H1 (cell line): Measurements from ENCODE around the gene RAD52. TPM values are rescaled to one million over a fixed set of nuclear protein-coding genes. Genes with fewer than 3 reads are reported as not detected.

Experiments
- CTCF ChIA-PET: fragments of 300-600 bp; sonication (Branson Sonifier 250); formaldehyde crosslinking; loops from one replicate; lab custom pipeline; 2021; ENCODE audit not compliant: partially characterized antibody; lab: Charles Lee
- POLR2A ChIA-PET: fragments of 300-600 bp; sonication (Branson Sonifier 250); formaldehyde crosslinking; loops from one replicate; lab custom pipeline; 2021; ENCODE audit warnings: inconsistent platforms; ENCODE audit not compliant: partially characterized antibody; lab: Charles Lee
- DNase-seq, 2 experiments: peaks; one replicate each; pipeline versions ENCODE4 v3.0.0 to v3.0.0-alpha.2; 2010 to 2022; ENCODE audit warnings: low spot score in 2 of 2, low read depth in 1 of 2, mixed read lengths in 1 of 2
- FAIRE-seq: peaks from 2 replicates; lab custom pipeline; 2011; peaks lifted over from hg19 to GRCh38; lab: Jason Lieb, UNC
- H2AFZ ChIP-seq: 2 replicates; pipeline ENCODE4 v1.8.1; 2012; ENCODE audit warnings: low read length, inconsistent platforms
- H2AK5ac ChIP-seq: 2 replicates; pipeline ENCODE4 v1.6.1; 2013; ENCODE audit warnings: low read depth, low read length
- H2BK120ac ChIP-seq: replicated peaks from 2 replicates; pipeline ENCODE3; 2013; ENCODE audit warnings: low read depth, low read length, inconsistent platforms
- H2BK12ac ChIP-seq: 2 replicates; pipeline ENCODE4 v1.6.1; 2013; ENCODE audit warnings: low read depth, low read length
- H2BK15ac ChIP-seq: 2 replicates; pipeline ENCODE4 v1.6.1; 2013; ENCODE audit warnings: low read length
- H2BK20ac ChIP-seq: 2 replicates; pipeline ENCODE4 v1.6.1; 2013; ENCODE audit warnings: low read length
- H2BK5ac ChIP-seq: 2 replicates; pipeline ENCODE4 v1.6.1; 2013; ENCODE audit warnings: low read depth, low read length
- H3K14ac ChIP-seq: 2 replicates; pipeline ENCODE4 v1.6.1; 2013; ENCODE audit warnings: inconsistent platforms; ENCODE audit not compliant: insufficient read length
- H3K18ac ChIP-seq: 2 replicates; pipeline ENCODE4 v1.6.1; 2013; ENCODE audit warnings: low read length; ENCODE audit errors: extremely low read depth
- H3K23ac ChIP-seq: 2 replicates; pipeline ENCODE4 v1.6.1; 2013; ENCODE audit warnings: inconsistent platforms; ENCODE audit not compliant: insufficient read length
- H3K23me2 ChIP-seq: 2 replicates; pipeline ENCODE4 v1.6.1; 2013; ENCODE audit warnings: low read depth, low read length
- H3K27ac ChIP-seq: 2 replicates; pipeline ENCODE4 v1.6.1; 2011; ENCODE audit warnings: low read depth, low read length, inconsistent platforms
- H3K27me3 ChIP-seq, 4 experiments: replicated peaks in 1 of 4; 1 replicate in 1 of 4; 2 replicates in 3 of 4; pipeline versions ENCODE4 v1.6.1 to v1.8.1; 2011 to 2013; ENCODE audit warnings: low read length in 3 of 4, mild to moderate bottlenecking in 3 of 4, inconsistent platforms in 2 of 4, mixed read lengths in 2 of 4, moderate library complexity in 1 of 4; ENCODE audit not compliant: control insufficient read depth in 3 of 4, insufficient read depth in 3 of 4; ENCODE audit errors: extremely low read depth in 1 of 4
- H3K36me3 ChIP-seq, 4 experiments: 2 replicates each; pipeline versions ENCODE4 v1.6.1 to v1.8.1; 2011 to 2013; ENCODE audit warnings: mild to moderate bottlenecking in 4 of 4, low read length in 3 of 4, moderate library complexity in 2 of 4, control low read depth in 1 of 4, inconsistent platforms in 1 of 4; ENCODE audit not compliant: insufficient read depth in 4 of 4, control insufficient read depth in 2 of 4
- H3K4ac ChIP-seq: replicated peaks from 2 replicates; pipeline ENCODE3; 2013; ENCODE audit warnings: low read length, low read depth, mixed read lengths, inconsistent platforms; ENCODE audit not compliant: insufficient read length
- H3K4me1 ChIP-seq, 4 experiments: replicated peaks in 1 of 4; 1 replicate in 1 of 4; 2 replicates in 3 of 4; pipeline versions ENCODE4 v1.6.1 to v1.8.1; 2011 to 2013; ENCODE audit warnings: low read length in 3 of 4, inconsistent platforms in 2 of 4, mixed read lengths in 1 of 4; ENCODE audit not compliant: insufficient read depth in 4 of 4, control insufficient read depth in 3 of 4
- H3K4me2 ChIP-seq, 2 experiments: 2 replicates each; pipeline versions ENCODE4 v1.6.1 to v1.8.1; 2011 to 2013; ENCODE audit warnings: low read depth in 2 of 2, low read length in 2 of 2, control low read depth in 1 of 2, inconsistent platforms in 1 of 2, mild to moderate bottlenecking in 1 of 2; ENCODE audit not compliant: insufficient read depth in 1 of 2
- H3K4me3 ChIP-seq, 4 experiments: fragments of 200-600, 300-600 bp in 1 of 4; sonication (generic), shearing (Covaris generic), sonication (Bioruptor Twin) in 1 of 4; 2 replicates each; pipeline versions ENCODE4 v1.5.1 to v1.8.1; 2011 to 2016; ENCODE audit warnings: low read length in 4 of 4, low read depth in 3 of 4, control low read depth in 2 of 4, inconsistent platforms in 2 of 4, mild to moderate bottlenecking in 2 of 4, mixed read lengths in 1 of 4, moderate library complexity in 1 of 4; ENCODE audit not compliant: insufficient read depth in 2 of 4; ENCODE audit errors: extremely low read depth in 1 of 4
- H3K56ac ChIP-seq: replicated peaks from 2 replicates; pipeline ENCODE3; 2013; ENCODE audit warnings: low read depth, mild to moderate bottlenecking, mixed read lengths, low read length, inconsistent platforms; ENCODE audit not compliant: insufficient read length
- H3K79me1 ChIP-seq: 2 replicates; pipeline ENCODE4 v1.6.1; 2013; ENCODE audit warnings: low read depth, low read length, control low read depth
- H3K79me2 ChIP-seq, 2 experiments: 2 replicates each; pipeline versions ENCODE4 v1.6.1 to v1.8.1; 2012 to 2013; ENCODE audit warnings: low read length in 2 of 2, mild to moderate bottlenecking in 2 of 2, inconsistent platforms in 1 of 2; ENCODE audit not compliant: insufficient read depth in 2 of 2, control insufficient read depth in 1 of 2
- H3K9ac ChIP-seq, 4 experiments: replicated peaks in 1 of 4; 1 replicate in 1 of 4; 2 replicates in 3 of 4; pipeline versions ENCODE4 v1.6.1 to v1.8.1; 2011 to 2013; ENCODE audit warnings: low read depth in 3 of 4, low read length in 3 of 4, control low read depth in 2 of 4, mild to moderate bottlenecking in 2 of 4, moderate library complexity in 2 of 4, inconsistent platforms in 1 of 4; ENCODE audit errors: extremely low read depth in 1 of 4
- H3K9me3 ChIP-seq, 2 experiments: 2 replicates each; pipeline versions ENCODE4 v1.6.1 to v1.8.1; 2012 to 2013; ENCODE audit warnings: mild to moderate bottlenecking in 2 of 2, moderate library complexity in 2 of 2, control low read depth in 1 of 2, inconsistent platforms in 1 of 2, low read depth in 1 of 2, low read length in 1 of 2, mixed read lengths in 1 of 2; ENCODE audit not compliant: insufficient read depth in 2 of 2
- H4K20me1 ChIP-seq, 2 experiments: replicated peaks in 1 of 2; 2 replicates each; pipeline versions ENCODE3 to v1.8.1; 2011 to 2013; ENCODE audit warnings: inconsistent platforms in 2 of 2, low read length in 2 of 2, mild to moderate bottlenecking in 1 of 2; ENCODE audit not compliant: insufficient read depth in 2 of 2, control insufficient read depth in 1 of 2
- H4K5ac ChIP-seq: 2 replicates; pipeline ENCODE4 v1.6.1; 2013; ENCODE audit warnings: low read length, low read depth, mixed read lengths, inconsistent platforms; ENCODE audit not compliant: insufficient read length
- H4K8ac ChIP-seq: 2 replicates; pipeline ENCODE4 v1.8.0; 2013; ENCODE audit warnings: mild to moderate bottlenecking, moderate library complexity, low read length, inconsistent platforms; ENCODE audit not compliant: insufficient read depth; ENCODE audit errors: extremely low read depth
- H4K91ac ChIP-seq: replicated peaks from 2 replicates; pipeline ENCODE3; 2013; ENCODE audit warnings: low read length, mixed read lengths, inconsistent platforms; ENCODE audit not compliant: insufficient read length
- CHD1 ChIP-seq: IDR thresholded peaks from 2 replicates; pipeline ENCODE4 v1.6.1; 2012; ENCODE audit warnings: low read depth, low read length, improper control_type of control experiment
- FOSL1 ChIP-seq: IDR thresholded peaks from 2 replicates; pipeline ENCODE4 v1.6.1; 2011; ENCODE audit warnings: mild to moderate bottlenecking, low read depth, low read length, moderate library complexity; ENCODE audit not compliant: insufficient read depth
- GTF2F1 ChIP-seq: IDR thresholded peaks from 2 replicates; pipeline ENCODE4 v1.6.1; 2012; ENCODE audit warnings: low read depth, low read length, improper control_type of control experiment, borderline replicate concordance
- NANOG ChIP-seq: IDR thresholded peaks from 2 replicates; pipeline ENCODE4 v1.6.1; 2011; ENCODE audit warnings: low read length, low read depth, mild to moderate bottlenecking, inconsistent platforms; ENCODE audit not compliant: insufficient read depth, poor library complexity, severe bottlenecking
- RXRA ChIP-seq: IDR thresholded peaks from 2 replicates; pipeline ENCODE4 v1.6.1; 2011; ENCODE audit warnings: low read depth, mild to moderate bottlenecking, low read length, moderate library complexity; ENCODE audit not compliant: insufficient read depth
- SP2 ChIP-seq: IDR thresholded peaks from 2 replicates; pipeline ENCODE4 v1.6.1; 2012; ENCODE audit warnings: mild to moderate bottlenecking, low read length, inconsistent platforms
- TAF7 ChIP-seq: optimal IDR thresholded peaks from 2 replicates; pipeline ENCODE3; 2011; ENCODE audit warnings: low read depth, mild to moderate bottlenecking, inconsistent platforms, low read length, moderate library complexity, borderline replicate concordance
- TCF12 ChIP-seq: IDR thresholded peaks from 2 replicates; pipeline ENCODE4 v1.6.1; 2011; ENCODE audit warnings: low read depth, mild to moderate bottlenecking, low read length
- WGBS, 2 experiments: shearing (Covaris generic) in 1 of 2; methylation state at CpG; one replicate each; pipeline versions ENCODE4 v1.1.6 to v1.1.7; 2013 to 2015; ENCODE audit warnings: low lambda C conversion rate in 2 of 2, mixed read lengths in 2 of 2, inconsistent platforms in 1 of 2, low coverage in 1 of 2, missing lambda C conversion rate in 1 of 2; ENCODE audit not compliant: insufficient replicate concordance in 2 of 2, insufficient coverage in 1 of 2, insufficient read length in 1 of 2; ENCODE audit errors: extremely low coverage in 1 of 2, missing lambda C conversion rate in 1 of 2; 5-methylcytosine and 5-hydroxymethylcytosine counted together
- polyA plus RNA-seq, 7 experiments: library from polyadenylated mRNA; depleted of rRNA in 3 of 7; stranded (reverse) in 5 of 7; unstranded in 2 of 7; fragments of >200 nt in 5 of 7; fragments of 200-250 nt in 2 of 7; gene quantifications; 1 replicate in 5 of 7; 2 replicates in 1 of 7; 4 replicates in 1 of 7; pipeline versions ENCODE4 v1.2.1 to v1.2.3, GENCODE V29; 2011 to 2013; ENCODE audit warnings: missing spikeins in 2 of 7, mixed read lengths in 2 of 7
- total RNA-seq: library from RNA; stranded (reverse); fragmentation: NEBNext Ultra II Directional; extraction: Animal tissue kit (Norgen Biotek cat#: 25700); gene quantifications from 2 replicates; pipeline ENCODE4 v1.2.1, GENCODE V29; 2021

RAD52 gene
- total and polyA plus RNA-seq, 2 of the 8 experiments (the other 6 are each of a cell fraction or from before 2014, with no cell fraction given) = 12.5 to 14.3 TPM

- Histone ChIP-seq H2BK20ac (no peak overlapping the region), H2AFZ (no peak overlapping the region), H3K23me2 (no peaks in the 10 kb centered on the region), H3K14ac (no peak overlapping the region), H2BK5ac (no peak overlapping the region), H3K4me1 (no peaks in the 10 kb centered on the region), H4K8ac (no peak overlapping the region), H3K4ac (no peak overlapping the region), H3K27ac (no peak overlapping the region), H2BK12ac (no peak overlapping the region), H3K4me3 (no peak overlapping the region), H3K36me3 (peaks cover 10 to 46% (median 20%) of the 10 kb centered on the region in 4 experiments), H3K56ac (no peak overlapping the region), H3K18ac (no peak overlapping the region), H2AK5ac (no peak overlapping the region), H3K27me3 (no peaks in the 10 kb centered on the region), H3K4me2 (no peak overlapping the region), H3K9me3 (no peaks in the 10 kb centered on the region), H3K79me2 (no peaks in the 10 kb centered on the region), H3K9ac (no peak overlapping the region)
- CTCF ChIA-PET = interaction anchor here (0.7 kb wide), 1 partner anchor 262 kb away, joined by 3 read pairs; no protein-coding TSS in a partner anchor
- 95% methylated on average over 1 of the region's 1 CpG; no CpG with 5 or more reads in 1 of the 2 experiments for WGBS, 2 experiments
- no peak for DNase-seq
- POLR2A ChIA-PET = interaction anchor here (0.6 kb wide), 2 partner anchors 28 to 80 kb away, joined by 3 to 4 read pairs; no protein-coding TSS in a partner anchor
- FAIRE-seq = no peak
- TF ChIP-seq TAF7 = no peak
- no peak for TF ChIP-seq SP2
- TF ChIP-seq CHD1 = no peak
- no peak for TF ChIP-seq TCF12
- TF ChIP-seq NANOG = no peak
- TF ChIP-seq FOSL1 = no peak
- no peak for TF ChIP-seq RXRA
- no peak for TF ChIP-seq GTF2F1
- TF ChIP-seq, all 59 proteins: peak for 0
- Histone ChIP-seq H4K5ac (no peak overlapping the region), H4K20me1 (peaks cover 0 to 3% of the 10 kb centered on the region in 2 experiments), H3K23ac (no peak overlapping the region), H2BK15ac (no peak overlapping the region), H3K79me1 (no peaks in the 10 kb centered on the region), H2BK120ac (no peak overlapping the region), H4K91ac (no peak overlapping the region)
Observed at GRCh38 chr12:920676-921075, 28.8 kb downstream of the RAD52 start.
